Measurements from ENCODE around the gene LRRC42.
"Not testable (repeated sequence)": the region's sequence is repeated elsewhere in the genome, so short reads cannot be mapped to it uniquely, and the experiment has no call there.

DNA sequence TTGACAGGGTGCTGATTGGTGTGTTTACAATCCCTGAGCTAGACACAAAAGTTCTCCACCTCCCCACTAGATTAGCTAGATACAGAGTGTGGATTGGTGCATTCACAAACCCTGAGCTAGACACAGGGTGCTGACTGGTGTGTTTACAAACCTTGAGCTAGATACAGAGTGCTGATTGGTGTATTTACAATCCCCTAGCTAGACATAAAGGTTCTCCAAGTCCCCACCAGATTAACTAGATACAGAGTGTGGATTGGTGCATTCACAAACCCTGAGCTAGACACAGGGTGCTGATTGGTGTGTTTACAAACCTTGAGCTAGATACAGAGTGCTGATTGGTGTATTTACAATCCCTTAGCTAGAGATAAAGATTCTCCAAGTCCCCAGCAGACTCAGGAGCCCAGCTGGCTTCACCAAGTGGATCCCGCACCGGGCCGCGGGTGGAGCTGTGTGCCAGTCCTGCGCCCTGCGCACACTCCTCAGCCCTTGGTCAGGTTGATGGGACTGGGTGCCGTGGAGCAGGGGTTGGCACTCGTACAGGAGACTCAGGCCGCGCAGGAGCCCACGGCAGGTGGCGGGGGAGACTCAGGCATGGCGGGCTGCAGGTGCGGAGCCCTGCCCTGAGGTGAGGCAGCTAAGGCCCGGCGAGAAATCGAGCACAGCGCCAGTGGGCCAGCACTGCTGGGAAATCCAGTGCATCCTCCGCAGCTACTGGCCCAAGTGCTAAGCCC, 57.8 kb downstream of the LRRC42 start:
- TF ChIP-seq, protein P1, sequence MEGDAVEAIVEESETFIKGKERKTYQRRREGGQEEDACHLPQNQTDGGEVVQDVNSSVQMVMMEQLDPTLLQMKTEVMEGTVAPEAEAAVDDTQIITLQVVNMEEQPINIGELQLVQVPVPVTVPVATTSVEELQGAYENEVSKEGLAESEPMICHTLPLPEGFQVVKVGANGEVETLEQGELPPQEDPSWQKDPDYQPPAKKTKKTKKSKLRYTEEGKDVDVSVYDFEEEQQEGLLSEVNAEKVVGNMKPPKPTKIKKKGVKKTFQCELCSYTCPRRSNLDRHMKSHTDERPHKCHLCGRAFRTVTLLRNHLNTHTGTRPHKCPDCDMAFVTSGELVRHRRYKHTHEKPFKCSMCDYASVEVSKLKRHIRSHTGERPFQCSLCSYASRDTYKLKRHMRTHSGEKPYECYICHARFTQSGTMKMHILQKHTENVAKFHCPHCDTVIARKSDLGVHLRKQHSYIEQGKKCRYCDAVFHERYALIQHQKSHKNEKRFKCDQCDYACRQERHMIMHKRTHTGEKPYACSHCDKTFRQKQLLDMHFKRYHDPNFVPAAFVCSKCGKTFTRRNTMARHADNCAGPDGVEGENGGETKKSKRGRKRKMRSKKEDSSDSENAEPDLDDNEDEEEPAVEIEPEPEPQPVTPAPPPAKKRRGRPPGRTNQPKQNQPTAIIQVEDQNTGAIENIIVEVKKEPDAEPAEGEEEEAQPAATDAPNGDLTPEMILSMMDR (IDR thresholded peaks at IDR 0.05; ENCODE audit: insufficient read depth, low read length, poor library complexity, severe bottlenecking) = not testable (repeated sequence)
- not testable (repeated sequence) for TF ChIP-seq EZH2phosphoT487 (conservative IDR thresholded peaks at IDR 0.05; ENCODE audit: low read length)

All from SU-DHL-6 (cell line).